HepG2 (cell line): ENCODE results near the gene WFDC10B.

Experiments
- EP300 ChIP-seq, 3 experiments: sonication (generic) in 1 of 3; formaldehyde crosslinking in 1 of 3; IDR thresholded peaks; 2 replicates each; pipeline versions ENCODE4 v1.5.1 to v1.6.1; 2011 to 2020; ENCODE audit warnings: low read depth in 2 of 3, low read length in 2 of 3, borderline replicate concordance in 1 of 3, improper control_type of control experiment in 1 of 3, mild to moderate bottlenecking in 1 of 3, missing genetic modification reagents in 1 of 3, moderate library complexity in 1 of 3
- FOSL1 ChIP-seq: sonication (generic); formaldehyde crosslinking; IDR thresholded peaks from 2 replicates; pipeline ENCODE4 v1.9.0; 2021; ENCODE audit warnings: missing genetic modification reagents, borderline replicate concordance
- FOXJ3 ChIP-seq: sonication (generic); formaldehyde crosslinking; IDR thresholded peaks from 2 replicates; pipeline ENCODE4 v1.4.0; 2020; ENCODE audit warnings: missing genetic modification reagents, mild to moderate bottlenecking, borderline replicate concordance
- TF ChIP-seq, protein P1 (sequence below), 2 experiments: IDR thresholded peaks; 2 replicates each; pipeline ENCODE4 v1.6.1; 2011 to 2012; ENCODE audit warnings: low read length in 2 of 2, borderline replicate concordance in 1 of 2, low read depth in 1 of 2, mild to moderate bottlenecking in 1 of 2, moderate library complexity in 1 of 2

DNA sequence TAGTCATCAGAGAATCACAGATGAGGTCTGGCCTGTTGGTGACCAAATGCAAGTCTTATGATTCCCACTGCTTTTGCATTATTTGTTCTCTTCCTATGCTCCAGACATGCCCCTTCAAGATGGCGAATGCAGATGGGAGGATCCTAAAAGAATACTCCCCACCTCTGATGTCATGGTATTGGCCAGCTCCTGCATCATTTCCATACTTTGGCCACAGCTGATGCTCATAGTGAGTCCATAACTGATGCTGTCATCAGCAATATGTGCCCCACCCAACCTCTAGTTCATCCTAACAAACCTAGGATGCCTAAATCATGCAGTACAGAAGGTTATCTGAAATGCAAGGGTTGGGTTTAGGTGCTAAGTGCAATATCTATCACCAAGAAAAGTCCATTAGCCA lies 68.3 kb downstream of the WFDC10B start:
- TF ChIP-seq, protein P1, sequence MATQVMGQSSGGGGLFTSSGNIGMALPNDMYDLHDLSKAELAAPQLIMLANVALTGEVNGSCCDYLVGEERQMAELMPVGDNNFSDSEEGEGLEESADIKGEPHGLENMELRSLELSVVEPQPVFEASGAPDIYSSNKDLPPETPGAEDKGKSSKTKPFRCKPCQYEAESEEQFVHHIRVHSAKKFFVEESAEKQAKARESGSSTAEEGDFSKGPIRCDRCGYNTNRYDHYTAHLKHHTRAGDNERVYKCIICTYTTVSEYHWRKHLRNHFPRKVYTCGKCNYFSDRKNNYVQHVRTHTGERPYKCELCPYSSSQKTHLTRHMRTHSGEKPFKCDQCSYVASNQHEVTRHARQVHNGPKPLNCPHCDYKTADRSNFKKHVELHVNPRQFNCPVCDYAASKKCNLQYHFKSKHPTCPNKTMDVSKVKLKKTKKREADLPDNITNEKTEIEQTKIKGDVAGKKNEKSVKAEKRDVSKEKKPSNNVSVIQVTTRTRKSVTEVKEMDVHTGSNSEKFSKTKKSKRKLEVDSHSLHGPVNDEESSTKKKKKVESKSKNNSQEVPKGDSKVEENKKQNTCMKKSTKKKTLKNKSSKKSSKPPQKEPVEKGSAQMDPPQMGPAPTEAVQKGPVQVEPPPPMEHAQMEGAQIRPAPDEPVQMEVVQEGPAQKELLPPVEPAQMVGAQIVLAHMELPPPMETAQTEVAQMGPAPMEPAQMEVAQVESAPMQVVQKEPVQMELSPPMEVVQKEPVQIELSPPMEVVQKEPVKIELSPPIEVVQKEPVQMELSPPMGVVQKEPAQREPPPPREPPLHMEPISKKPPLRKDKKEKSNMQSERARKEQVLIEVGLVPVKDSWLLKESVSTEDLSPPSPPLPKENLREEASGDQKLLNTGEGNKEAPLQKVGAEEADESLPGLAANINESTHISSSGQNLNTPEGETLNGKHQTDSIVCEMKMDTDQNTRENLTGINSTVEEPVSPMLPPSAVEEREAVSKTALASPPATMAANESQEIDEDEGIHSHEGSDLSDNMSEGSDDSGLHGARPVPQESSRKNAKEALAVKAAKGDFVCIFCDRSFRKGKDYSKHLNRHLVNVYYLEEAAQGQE (IDR thresholded peaks at IDR 0.05; ENCODE audit: borderline replicate concordance in 1 of 2, low read depth in 1 of 2, low read length in 2 of 2) = no peak
- TF ChIP-seq FOXJ3 (CRISPR knock-in tag) = no peak
- no peak for TF ChIP-seq FOSL1
- no peak for TF ChIP-seq EP300 (IDR thresholded peaks at IDR 0.05; ENCODE audit: low read depth in 2 of 2, low read length in 2 of 2)
- no peak for TF ChIP-seq EP300 (CRISPR knock-in tag; IDR thresholded peaks at IDR 0.05; ENCODE audit: borderline replicate concordance)
